Measurements from ENCODE around the gene LAMC2.

GRCh38 chr1:183197762-183198161 is 11.7 kb downstream of the LAMC2 start:
- TF ChIP-seq POLR2AphosphoS5 (IDR thresholded peaks at IDR 0.05; ENCODE audit: control insufficient read depth, insufficient read depth, low read depth, low read length) (no peak), CTCF (IDR thresholded peaks at IDR 0.05 in 2 of 3, conservative IDR thresholded peaks at IDR 0.05 in 1 of 3; ENCODE audit: insufficient read depth in 2 of 3, low read depth in 1 of 3, low read length in 3 of 3) (no peak), EP300 (IDR thresholded peaks at IDR 0.05; ENCODE audit: low read length) (no peak), E2F1 (CRISPR knock-in tag; IDR thresholded peaks at IDR 0.05) (no peak), ZNF140 (CRISPR knock-in tag; IDR thresholded peaks at IDR 0.05) (no peak), E2F6 (IDR thresholded peaks at IDR 0.05; ENCODE audit: borderline replicate concordance in 1 of 2, extremely low read depth in 1 of 2, insufficient read depth in 1 of 2, insufficient read length in 1 of 2, low read depth in 1 of 2, low read length in 1 of 2, poor library complexity in 1 of 2, severe bottlenecking in 1 of 2) (no peak), THRAP3 (IDR thresholded peaks at IDR 0.05; ENCODE audit: borderline replicate concordance) (no peak), CTBP1 (IDR thresholded peaks at IDR 0.05; ENCODE audit: borderline replicate concordance) (no peak), NFE2L1 (tag; IDR thresholded peaks at IDR 0.05; ENCODE audit: borderline replicate concordance, low read depth) (no peak), ZBTB7A (IDR thresholded peaks at IDR 0.05; ENCODE audit: borderline replicate concordance, control insufficient read depth, low read depth, low read length) (no peak)
